ACC112 (cell line): ENCODE data around the gene GPS2.
A peak's percentile ranks its signal among the peaks of the same experiment; 100 is the strongest.
"Not testable (repeated sequence)": the region's sequence is repeated elsewhere in the genome, so short reads cannot be mapped to it uniquely, and the experiment has no call there.

ENCODE experiments used
- H2AFZ ChIP-seq: fragments of 200-600 bp; sonication (generic); one replicate; pipeline ENCODE4 v1.6.0; 2017; ENCODE audit warnings: antibody characterized with exemption, low read length; ENCODE audit not compliant: unreplicated experiment
- H3K27ac ChIP-seq: fragments of 200-600 bp; sonication (generic); 2 replicates; pipeline ENCODE4 v1.5.1; 2014; ENCODE audit warnings: low read depth, mild to moderate bottlenecking, antibody characterized with exemption, low read length, moderate library complexity
- H3K27me3 ChIP-seq: fragments of 200-600 bp; sonication (generic); 2 replicates; pipeline ENCODE4 v1.6.1; 2014; ENCODE audit warnings: mild to moderate bottlenecking, antibody characterized with exemption, low read length, moderate library complexity, mixed read lengths; ENCODE audit not compliant: insufficient read depth
- H3K36me3 ChIP-seq: fragments of 200-600 bp; sonication (generic); 2 replicates; pipeline ENCODE4 v1.6.1; 2016; ENCODE audit warnings: mild to moderate bottlenecking, antibody characterized with exemption, low read length, moderate library complexity, mixed read lengths; ENCODE audit not compliant: insufficient read depth
- H3K4me1 ChIP-seq: fragments of 200-600 bp; sonication (generic); one replicate; pipeline ENCODE4 v1.6.1; 2016; ENCODE audit warnings: low read length, mixed read lengths; ENCODE audit not compliant: insufficient read depth, unreplicated experiment, control insufficient read depth
- H3K4me3 ChIP-seq: fragments of 200-600 bp; sonication (generic); 2 replicates; pipeline ENCODE4 v1.5.1; 2014; ENCODE audit warnings: mild to moderate bottlenecking, low read depth, low read length
- H3K79me2 ChIP-seq: fragments of 200-600 bp; sonication (generic); one replicate; pipeline ENCODE4 v1.6.0; 2016; ENCODE audit warnings: low read length; ENCODE audit not compliant: control insufficient read depth, unreplicated experiment, insufficient read depth

GPS2 gene

DNA sequence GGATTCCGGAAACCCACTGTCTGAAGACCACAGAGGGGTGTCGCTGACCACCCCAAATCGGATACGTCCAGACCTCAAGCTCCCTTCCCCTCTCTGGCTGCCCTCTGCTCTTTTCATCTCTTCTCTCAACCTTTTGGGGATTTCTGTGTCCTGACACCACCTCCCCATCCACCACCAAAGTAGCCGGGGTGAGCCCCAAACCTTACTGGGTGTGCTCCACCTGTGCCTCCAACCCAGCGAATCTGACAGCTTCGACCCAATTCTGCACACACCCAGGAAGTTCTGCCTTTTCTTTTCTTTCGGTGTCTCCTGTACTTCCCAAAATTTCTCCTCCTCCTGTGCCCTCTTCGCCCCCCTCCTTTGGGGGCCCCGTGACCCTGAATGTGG, 37.3 kb upstream of the GPS2 start:
- Histone ChIP-seq H3K4me1 (peaks cover 41% of the 10 kb centered on the region), H3K4me3 (peak overlapping the region; percentile 85), H3K27ac (peak overlapping the region; percentile 93), H2AFZ (no peak overlapping the region), H3K27me3 (no peaks in the 10 kb centered on the region), H3K79me2 (peaks cover 30% of the 10 kb centered on the region), H3K36me3 (no peaks in the 10 kb centered on the region)

DNA sequence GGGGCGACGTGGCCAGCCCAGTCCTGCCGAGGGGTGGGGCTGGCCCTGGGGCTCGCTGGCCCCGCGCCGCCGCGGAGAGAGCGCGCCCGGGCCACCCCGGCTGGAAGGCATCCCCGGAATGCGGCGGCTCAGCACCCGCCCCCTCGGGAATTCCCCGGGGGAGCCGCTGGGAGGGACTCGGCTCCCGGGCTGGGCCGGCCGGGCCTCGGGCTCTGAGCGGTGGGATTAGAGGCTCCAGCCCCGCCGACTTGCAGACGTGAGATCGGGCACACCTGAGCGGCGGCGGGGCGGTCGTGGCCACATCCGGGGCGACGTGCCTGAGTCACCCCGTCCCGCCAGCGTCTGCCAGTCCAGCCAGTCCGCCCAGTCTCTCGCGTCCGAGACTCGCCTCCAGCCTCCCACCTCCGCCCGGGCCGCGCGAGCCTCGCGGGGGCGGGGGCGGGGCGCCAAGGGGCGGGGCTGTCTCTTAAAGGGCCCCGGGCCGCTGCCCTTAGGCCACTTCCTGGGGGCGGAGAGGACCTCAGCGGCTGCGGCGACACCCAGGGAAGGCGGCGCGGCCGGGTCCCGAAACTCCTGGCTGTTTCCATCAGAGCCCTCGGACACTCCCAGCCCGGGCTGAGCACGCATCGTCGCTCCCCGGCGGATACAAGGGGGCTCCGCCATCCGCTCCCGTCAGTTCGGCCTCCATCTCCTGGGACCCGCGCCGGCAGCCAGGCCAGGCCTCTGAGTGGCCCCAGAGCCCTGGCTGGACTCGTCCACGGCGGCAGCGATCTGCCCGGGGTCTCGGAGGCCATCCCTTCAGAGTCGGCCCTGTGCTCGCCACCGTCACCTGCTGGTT, 36.7 kb upstream of the GPS2 start, which contains the start of gene KCTD11:
Gene KCTD11 (plus strand): TSS at position 498 of the 838 bp plus-strand sequence.
- Histone ChIP-seq H3K4me1 (peaks cover 41% of the 10 kb centered on the region), H3K79me2 (peaks cover 30% of the 10 kb centered on the region), H3K27me3 (no peaks in the 10 kb centered on the region), H2AFZ (peak within 1 kb of the TSS; percentile 39), H3K4me3 (peak within 1 kb of the TSS; percentile 85), H3K27ac (peak within 1 kb of the TSS; percentile 93), H3K36me3 (no peaks in the 10 kb centered on the region)

DNA sequence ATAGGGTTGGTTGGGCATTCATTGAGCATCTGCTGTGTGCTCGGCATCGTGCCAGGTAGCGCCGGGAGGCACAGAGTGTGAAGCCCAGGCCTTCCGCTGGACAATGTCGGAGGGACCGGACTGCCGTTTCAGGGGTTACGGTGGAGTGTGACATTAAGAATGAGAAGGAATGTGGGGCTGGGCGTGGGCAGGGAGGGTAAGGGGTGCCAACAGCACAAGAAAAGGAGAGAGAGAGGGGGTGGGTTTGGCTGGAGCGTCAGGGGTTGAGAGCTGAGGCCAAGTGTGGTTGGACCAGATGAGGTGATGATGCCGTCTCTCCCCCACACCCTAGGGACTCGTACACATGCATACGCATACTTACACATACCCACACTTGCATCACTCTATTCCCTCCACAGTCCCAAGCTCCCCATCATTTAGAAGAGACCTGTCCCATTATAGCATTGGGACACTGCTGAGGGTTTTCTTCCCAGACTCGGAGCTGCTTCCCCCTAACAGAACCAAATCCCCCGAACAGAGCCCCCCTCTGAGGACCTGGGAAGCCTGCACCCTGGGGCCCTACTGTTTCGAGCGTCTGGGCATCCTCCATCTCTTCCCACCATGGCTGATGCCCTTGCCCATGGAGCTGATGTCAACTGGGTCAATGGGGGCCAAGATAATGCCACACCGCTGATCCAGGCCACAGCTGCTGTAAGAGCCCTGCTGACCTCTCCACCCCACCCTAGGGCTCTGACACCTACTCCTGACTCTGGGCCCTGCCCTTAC, 33.5 kb upstream of the GPS2 start:
- peaks cover 3% of the 10 kb centered on the region; the same call in 1 of the 2 replicates for H3K27me3 ChIP-seq

DNA sequence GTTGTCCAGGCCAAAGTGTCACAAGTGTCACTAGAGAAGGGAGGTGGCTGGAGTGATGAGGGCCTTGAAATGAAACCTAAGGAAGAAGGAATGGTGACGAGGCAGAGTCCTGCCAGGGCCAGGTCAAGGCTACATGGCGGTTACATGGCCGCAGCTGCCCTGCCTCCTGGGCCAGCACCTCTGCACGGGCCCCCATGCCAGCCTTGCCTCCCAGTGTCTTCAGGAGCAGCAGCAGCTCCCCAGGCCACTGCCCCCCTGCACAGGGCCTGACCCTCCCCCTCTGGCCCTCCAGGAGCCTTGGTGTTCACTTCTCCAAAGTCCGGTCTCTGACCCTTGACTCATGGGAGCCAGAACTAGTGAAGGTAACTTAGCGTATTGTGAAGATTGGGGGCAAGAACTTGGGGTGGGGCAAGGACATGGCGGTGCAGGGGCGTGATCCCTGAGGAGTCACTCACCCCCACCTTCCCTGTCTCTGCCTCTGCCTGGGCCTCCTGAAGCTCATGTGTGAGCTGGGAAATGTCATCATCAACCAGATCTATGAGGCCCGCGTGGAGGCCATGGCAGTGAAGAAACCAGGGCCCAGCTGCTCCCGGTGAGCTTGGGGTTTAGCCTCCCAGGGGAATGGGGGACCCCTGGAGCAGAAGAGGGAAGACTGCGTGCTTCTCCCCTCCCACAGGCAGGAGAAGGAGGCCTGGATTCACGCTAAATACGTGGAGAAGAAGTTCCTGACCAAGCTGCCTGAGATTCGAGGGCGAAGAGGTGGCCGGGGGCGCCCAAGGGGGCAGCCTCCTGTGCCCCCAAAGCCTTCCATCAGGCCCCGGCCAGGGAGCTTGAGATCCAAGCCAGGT, 32.7 kb upstream of the GPS2 start:
- H3K27me3 ChIP-seq, result peaks cover 10% of the 10 kb centered on the region; the same call in 1 of the 2 replicates
- no peak overlapping the region for H3K27ac ChIP-seq
- H2AFZ ChIP-seq, result no peak overlapping the region
- no peaks in the 10 kb centered on the region for H3K36me3 ChIP-seq
- H3K4me1 ChIP-seq, result peaks cover 12% of the 10 kb centered on the region
- no peak overlapping the region for H3K4me3 ChIP-seq
- H3K79me2 ChIP-seq, result peaks cover 15% of the 10 kb centered on the region

More for the DNA sequence above, 33.5 kb upstream of the GPS2 start:
- no peak overlapping the region for H3K4me3 ChIP-seq
- H2AFZ ChIP-seq, result no peak overlapping the region
- peaks cover 23% of the 10 kb centered on the region for H3K79me2 ChIP-seq
- no peak overlapping the region for H3K27ac ChIP-seq
- H3K4me1 ChIP-seq, result peaks cover 21% of the 10 kb centered on the region
- no peaks in the 10 kb centered on the region for H3K36me3 ChIP-seq

DNA sequence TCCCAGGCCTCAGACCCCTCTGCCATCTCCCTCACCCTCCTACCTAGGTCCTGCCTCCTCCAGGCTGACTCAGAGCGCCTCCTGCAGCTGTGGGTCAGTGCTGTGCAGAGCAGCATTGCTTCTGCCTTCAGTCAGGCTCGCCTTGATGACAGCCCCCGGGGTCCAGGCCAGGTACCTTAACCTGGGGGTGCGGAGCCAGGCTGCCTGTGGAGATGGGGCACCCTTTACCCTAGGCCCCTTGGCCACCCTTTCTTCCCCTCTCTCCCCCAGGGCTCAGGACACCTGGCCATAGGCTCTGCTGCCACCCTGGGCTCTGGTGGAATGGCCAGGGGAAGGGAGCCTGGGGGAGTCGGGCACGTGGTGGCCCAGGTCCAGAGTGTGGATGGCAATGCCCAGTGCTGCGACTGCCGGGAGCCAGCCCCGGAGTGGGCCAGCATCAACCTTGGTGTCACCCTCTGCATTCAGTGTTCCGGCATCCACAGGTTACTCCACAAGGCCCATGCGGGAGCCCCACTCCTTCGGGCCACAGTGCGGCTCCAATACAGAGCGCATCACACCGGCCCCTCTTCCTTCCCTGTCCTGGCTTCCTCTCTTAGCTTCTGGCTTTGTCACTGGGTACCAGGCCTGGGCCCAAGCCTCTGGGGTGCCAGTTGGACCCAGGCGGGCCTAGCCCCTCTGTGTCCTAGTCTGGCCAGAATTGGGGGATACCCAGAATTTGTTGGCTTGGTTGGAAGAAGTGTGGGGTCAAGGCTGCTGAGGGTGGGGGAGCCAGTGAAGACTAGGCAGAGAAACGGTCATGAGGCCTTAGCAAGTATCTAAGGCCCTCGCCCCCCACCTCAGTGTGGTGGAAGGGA, 31.8 kb upstream of the GPS2 start:
- no peak overlapping the region for H2AFZ ChIP-seq
- no peak overlapping the region for H3K4me3 ChIP-seq
- H3K27me3 ChIP-seq, result peaks cover 10% of the 10 kb centered on the region; the same call in 1 of the 2 replicates
- H3K79me2 ChIP-seq, result peaks cover 6% of the 10 kb centered on the region
- no peak overlapping the region for H3K27ac ChIP-seq
- H3K36me3 ChIP-seq, result no peaks in the 10 kb centered on the region
- H3K4me1 ChIP-seq, result peaks cover 12% of the 10 kb centered on the region

DNA sequence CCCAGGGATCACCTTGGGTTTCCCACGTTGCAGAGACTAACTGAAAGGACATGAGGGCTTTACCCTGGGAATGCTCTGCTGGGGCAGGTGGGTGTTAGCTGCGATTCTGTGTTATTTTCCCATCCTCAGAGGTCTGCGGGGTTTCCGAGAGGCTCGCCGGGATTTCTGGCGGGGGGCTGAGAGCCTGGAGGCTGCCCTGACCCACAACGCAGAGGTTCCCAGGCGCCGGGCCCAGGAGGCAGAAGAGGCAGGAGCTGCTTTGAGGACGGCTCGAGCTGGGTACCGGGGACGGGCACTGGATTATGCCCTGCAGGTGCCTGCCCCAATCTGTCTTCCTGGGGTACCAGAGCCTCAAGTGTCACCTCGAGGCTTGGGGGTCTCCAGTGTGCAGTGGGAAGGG, 28.1 kb upstream of the GPS2 start:
- Histone ChIP-seq H3K4me1 (no peaks in the 10 kb centered on the region), H2AFZ (no peak overlapping the region), H3K4me3 (no peak overlapping the region), H3K27ac (no peak overlapping the region), H3K36me3 (no peaks in the 10 kb centered on the region), H3K27me3 (peaks cover 10% of the 10 kb centered on the region; the same call in 1 of the 2 replicates), H3K79me2 (no peaks in the 10 kb centered on the region)

DNA sequence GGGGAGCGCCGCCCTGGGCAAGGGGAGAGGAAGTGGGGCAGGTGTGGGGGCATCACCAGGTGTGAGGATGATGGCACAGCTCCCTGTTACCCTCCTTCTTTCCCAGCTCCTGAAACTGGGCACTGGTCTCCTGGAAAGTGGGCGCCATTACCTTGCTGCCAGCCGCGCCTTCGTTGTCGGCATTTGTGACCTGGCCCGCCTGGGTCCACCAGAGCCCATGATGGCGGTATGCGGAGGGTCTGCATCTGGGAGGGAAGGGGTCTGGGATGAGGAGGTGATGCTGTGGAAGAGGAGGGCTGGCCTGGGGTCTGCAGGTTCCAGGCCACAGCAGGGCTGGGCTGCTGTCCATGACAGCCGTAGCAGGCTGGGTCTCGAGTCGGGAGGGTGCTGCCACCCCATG, 26.7 kb upstream of the GPS2 start:
- Histone ChIP-seq H3K36me3 (no peaks in the 10 kb centered on the region), H3K79me2 (no peaks in the 10 kb centered on the region), H3K4me3 (no peak overlapping the region), H3K4me1 (no peaks in the 10 kb centered on the region), H2AFZ (no peak overlapping the region), H3K27me3 (peaks cover 10% of the 10 kb centered on the region; the same call in 1 of the 2 replicates), H3K27ac (no peak overlapping the region)

DNA sequence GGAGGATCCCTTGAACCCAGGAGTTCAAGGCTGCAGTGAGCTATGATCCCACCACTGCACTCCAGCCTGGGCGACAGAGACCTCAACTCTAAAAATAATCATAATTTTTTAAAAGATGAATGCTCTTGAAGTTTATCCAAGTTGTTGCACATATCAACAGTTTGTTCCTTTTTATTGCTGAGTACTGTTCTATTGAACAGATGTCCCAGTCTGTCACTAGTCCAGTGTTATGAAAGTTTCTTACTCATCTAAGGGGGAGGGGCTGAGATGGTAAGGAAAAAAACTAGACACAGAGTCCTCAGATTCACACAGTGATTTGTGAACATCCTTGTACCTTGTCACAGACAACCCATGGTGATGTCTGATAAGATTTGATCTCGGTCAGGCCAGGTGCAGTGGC, 25.0 kb upstream of the GPS2 start:
- Histone ChIP-seq H3K27ac (no peak overlapping the region), H3K4me1 (no peaks in the 10 kb centered on the region), H3K4me3 (no peak overlapping the region), H2AFZ (no peak overlapping the region), H3K36me3 (no peaks in the 10 kb centered on the region), H3K79me2 (no peaks in the 10 kb centered on the region), H3K27me3 (peaks cover 10% of the 10 kb centered on the region; the same call in 1 of the 2 replicates)

DNA sequence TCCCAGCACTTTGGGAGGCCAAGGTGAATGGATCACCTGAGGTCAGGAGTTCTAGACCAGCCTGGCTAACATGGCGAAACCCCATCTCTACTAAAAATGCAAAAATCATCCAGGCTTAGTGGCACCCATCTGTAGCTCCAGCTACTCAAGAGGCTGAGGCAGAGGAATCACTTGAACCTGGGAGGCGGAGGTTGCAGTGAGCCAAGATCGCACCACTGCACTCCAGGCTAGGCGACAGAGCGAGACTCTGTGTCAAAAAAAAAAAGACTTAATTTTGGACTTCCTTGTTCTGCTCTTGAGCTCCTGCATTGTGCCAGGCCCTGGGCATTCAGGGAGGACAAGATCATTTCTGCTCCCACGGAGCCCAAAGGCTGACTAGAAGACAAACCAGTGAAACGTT, 22.4 kb upstream of the GPS2 start:
- H3K27me3 ChIP-seq, H3K79me2 ChIP-seq, H3K4me1 ChIP-seq, H3K27ac ChIP-seq, H2AFZ ChIP-seq, H3K4me3 ChIP-seq, H3K36me3 ChIP-seq: not testable (repeated sequence)
